ENCODE results near the gene PREX1.

Gene PREX1

GRCh38 chr20:48750376-48750775, 77.4 kb downstream of the PREX1 start:
- no peak for DNase-seq (ENCODE audit: low spot score)

GRCh38 chr20:48749437-48749836, 78.4 kb downstream of the PREX1 start:
- DNase-seq (ENCODE audit: low spot score) = no peak

GRCh38 chr20:48748556-48748955, 79.2 kb downstream of the PREX1 start:
- no peak for DNase-seq (ENCODE audit: low spot score)

GRCh38 chr20:48747840-48748414, 79.9 kb downstream of the PREX1 start:
- no peak for DNase-seq (ENCODE audit: low spot score)

- peak; percentile 55 for DNase-seq (ENCODE audit: low spot score)
Observed at GRCh38 chr20:48745330-48745729, 82.5 kb downstream of the PREX1 start.

- DNase-seq (ENCODE audit: low spot score) = no peak
Observed at GRCh38 chr20:48744515-48744914, 83.3 kb downstream of the PREX1 start.

- no peak for DNase-seq (ENCODE audit: low spot score)
Observed at GRCh38 chr20:48743807-48744206, 84.0 kb downstream of the PREX1 start.

GRCh38 chr20:48742912-48743680, 84.7 kb downstream of the PREX1 start:
- DNase-seq (ENCODE audit: low spot score) = no peak

- no peak for DNase-seq (ENCODE audit: low spot score)
Observed at GRCh38 chr20:48742233-48742632, 85.6 kb downstream of the PREX1 start.

- DNase-seq (ENCODE audit: low spot score) = no peak
Observed at GRCh38 chr20:48741669-48742068, 86.1 kb downstream of the PREX1 start.

GRCh38 chr20:48740712-48741111, 87.1 kb downstream of the PREX1 start:
- DNase-seq (ENCODE audit: low spot score) = no peak

- no peak for DNase-seq (ENCODE audit: low spot score)
Observed at GRCh38 chr20:48740292-48740649, 87.5 kb downstream of the PREX1 start.

GRCh38 chr20:48739395-48740291, 88.2 kb downstream of the PREX1 start:
- DNase-seq (ENCODE audit: low spot score) = no peak

GRCh38 chr20:48738399-48739304, 89.1 kb downstream of the PREX1 start:
- no peak for DNase-seq (ENCODE audit: low spot score)

GRCh38 chr20:48738094-48738398, 89.8 kb downstream of the PREX1 start:
- DNase-seq (ENCODE audit: low spot score) = no peak

GRCh38 chr20:48737434-48738093, 90.2 kb downstream of the PREX1 start:
- DNase-seq (ENCODE audit: low spot score) = no peak

GRCh38 chr20:48736636-48737035, 91.2 kb downstream of the PREX1 start:
- no peak for DNase-seq (ENCODE audit: low spot score)

GRCh38 chr20:48736231-48736630, 91.6 kb downstream of the PREX1 start:
- no peak for DNase-seq (ENCODE audit: low spot score)

GRCh38 chr20:48735112-48735511, 92.7 kb downstream of the PREX1 start:
- DNase-seq (ENCODE audit: low spot score) = no peak

- DNase-seq (ENCODE audit: low spot score) = no peak
Observed at GRCh38 chr20:48734104-48734749, 93.6 kb downstream of the PREX1 start.

- DNase-seq (ENCODE audit: low spot score) = no peak
Observed at GRCh38 chr20:48733296-48733790, 94.5 kb downstream of the PREX1 start.
